Parathyroid adenoma (tissue), 2 donors: ENCODE results near the gene CFLAR.

Experiments
- H2AFZ ChIP-seq: fragments of 300-600 bp; sonication (generic); one replicate; pipeline ENCODE4 v1.7.0; 2017; ENCODE audit warnings: antibody characterized with exemption, mild to moderate bottlenecking
- H3K27ac ChIP-seq: fragments of 300-600 bp; sonication (generic); one replicate; pipeline ENCODE4 v1.7.0; 2017
- H3K27me3 ChIP-seq: fragments of 300-600 bp; sonication (generic); one replicate; pipeline ENCODE4 v1.7.0; 2017; ENCODE audit warnings: low read length; ENCODE audit not compliant: control insufficient read depth, insufficient read depth
- H3K36me3 ChIP-seq: fragments of 300-600 bp; sonication (generic); one replicate; pipeline ENCODE4 v1.7.0; 2017; ENCODE audit warnings: low read length; ENCODE audit not compliant: control insufficient read depth, insufficient read depth
- H3K4me1 ChIP-seq: fragments of 300-600 bp; sonication (generic); one replicate; pipeline ENCODE4 v1.7.0; 2017; ENCODE audit warnings: control low read depth
- H3K4me2 ChIP-seq: fragments of 300-600 bp; sonication (generic); one replicate; pipeline ENCODE4 v1.7.0; 2017; ENCODE audit warnings: low read length
- H3K4me3 ChIP-seq: fragments of 300-600 bp; sonication (generic); one replicate; pipeline ENCODE4 v1.7.0; 2017; ENCODE audit warnings: low read depth, low read length
- H3K79me2 ChIP-seq: fragments of 300-600 bp; sonication (generic); one replicate; pipeline ENCODE4 v1.7.0; 2017; ENCODE audit warnings: control low read depth
- H3K9ac ChIP-seq: fragments of 300-600 bp; sonication (generic); one replicate; pipeline ENCODE4 v1.7.0; 2017; ENCODE audit warnings: mild to moderate bottlenecking
- H3K9me3 ChIP-seq: fragments of 300-600 bp; sonication (generic); one replicate; pipeline ENCODE4 v1.7.0; 2017; ENCODE audit warnings: low read length; ENCODE audit not compliant: control insufficient read depth
- TF ChIP-seq, protein P1 (sequence below): fragments of 300-600 bp; sonication (generic); IDR thresholded peaks from one replicate; pipeline ENCODE4 v1.7.0; 2017; ENCODE audit warnings: antibody characterized with exemption, mild to moderate bottlenecking
- donor health status: primary hyperparathyroidism.

Gene CFLAR

DNA sequence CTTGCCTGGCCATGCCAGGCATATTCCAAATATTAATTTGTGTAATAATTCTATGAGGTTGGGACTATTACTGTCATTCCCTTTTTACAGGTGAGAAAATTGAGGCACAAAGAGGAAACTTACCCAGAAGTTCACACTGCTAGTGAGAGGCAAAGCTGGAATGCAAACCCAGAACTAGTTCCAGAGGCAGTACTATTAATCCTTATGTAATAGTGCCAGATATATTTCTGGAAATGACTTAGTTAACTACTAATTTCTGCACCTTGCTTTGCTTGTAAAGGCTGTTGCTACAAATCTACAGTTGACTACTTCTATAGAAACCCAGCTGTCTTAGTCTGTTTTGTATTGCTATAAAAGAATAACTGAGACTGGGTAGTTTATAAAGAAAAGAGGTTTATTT lies 5.3 kb upstream of the CFLAR start:
- Histone ChIP-seq H3K9me3 (no peaks in the 10 kb centered on the region), H3K4me1 (no peaks in the 10 kb centered on the region), H3K27ac (no peak overlapping the region), H3K36me3 (no peaks in the 10 kb centered on the region), H3K27me3 (no peaks in the 10 kb centered on the region), H3K4me3 (no peak overlapping the region), H2AFZ (no peak overlapping the region), H3K4me2 (no peak overlapping the region), H3K9ac (no peak overlapping the region), H3K79me2 (no peaks in the 10 kb centered on the region)
- TF ChIP-seq, protein P1, sequence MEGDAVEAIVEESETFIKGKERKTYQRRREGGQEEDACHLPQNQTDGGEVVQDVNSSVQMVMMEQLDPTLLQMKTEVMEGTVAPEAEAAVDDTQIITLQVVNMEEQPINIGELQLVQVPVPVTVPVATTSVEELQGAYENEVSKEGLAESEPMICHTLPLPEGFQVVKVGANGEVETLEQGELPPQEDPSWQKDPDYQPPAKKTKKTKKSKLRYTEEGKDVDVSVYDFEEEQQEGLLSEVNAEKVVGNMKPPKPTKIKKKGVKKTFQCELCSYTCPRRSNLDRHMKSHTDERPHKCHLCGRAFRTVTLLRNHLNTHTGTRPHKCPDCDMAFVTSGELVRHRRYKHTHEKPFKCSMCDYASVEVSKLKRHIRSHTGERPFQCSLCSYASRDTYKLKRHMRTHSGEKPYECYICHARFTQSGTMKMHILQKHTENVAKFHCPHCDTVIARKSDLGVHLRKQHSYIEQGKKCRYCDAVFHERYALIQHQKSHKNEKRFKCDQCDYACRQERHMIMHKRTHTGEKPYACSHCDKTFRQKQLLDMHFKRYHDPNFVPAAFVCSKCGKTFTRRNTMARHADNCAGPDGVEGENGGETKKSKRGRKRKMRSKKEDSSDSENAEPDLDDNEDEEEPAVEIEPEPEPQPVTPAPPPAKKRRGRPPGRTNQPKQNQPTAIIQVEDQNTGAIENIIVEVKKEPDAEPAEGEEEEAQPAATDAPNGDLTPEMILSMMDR, result no peak

DNA sequence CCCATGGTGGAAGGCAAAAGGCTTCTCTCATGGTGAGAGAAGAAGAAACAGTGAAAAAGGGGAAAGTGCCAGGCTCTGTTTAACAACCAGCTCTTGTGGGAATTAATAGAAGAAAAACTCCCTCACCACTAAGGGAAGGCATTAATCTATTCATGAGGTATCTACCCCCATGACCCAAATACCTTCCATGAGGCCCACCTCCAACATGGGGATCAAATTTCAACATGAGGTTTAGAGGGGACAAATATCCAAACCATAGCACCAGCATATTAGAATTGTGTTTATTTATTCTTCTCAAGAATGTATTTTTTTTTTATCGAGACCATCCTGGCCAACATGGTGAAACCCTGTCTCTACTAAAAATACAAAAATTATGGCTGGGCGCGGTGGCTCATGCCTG lies 4.9 kb upstream of the CFLAR start:
- Histone ChIP-seq H3K9me3 (no peaks in the 10 kb centered on the region), H3K4me1 (no peaks in the 10 kb centered on the region), H3K4me3 (no peak overlapping the region), H3K79me2 (no peaks in the 10 kb centered on the region), H2AFZ (no peak overlapping the region), H3K9ac (no peak overlapping the region), H3K27me3 (no peaks in the 10 kb centered on the region), H3K36me3 (no peaks in the 10 kb centered on the region), H3K27ac (no peak overlapping the region), H3K4me2 (no peak overlapping the region)
- TF ChIP-seq, protein P1, result no peak

DNA sequence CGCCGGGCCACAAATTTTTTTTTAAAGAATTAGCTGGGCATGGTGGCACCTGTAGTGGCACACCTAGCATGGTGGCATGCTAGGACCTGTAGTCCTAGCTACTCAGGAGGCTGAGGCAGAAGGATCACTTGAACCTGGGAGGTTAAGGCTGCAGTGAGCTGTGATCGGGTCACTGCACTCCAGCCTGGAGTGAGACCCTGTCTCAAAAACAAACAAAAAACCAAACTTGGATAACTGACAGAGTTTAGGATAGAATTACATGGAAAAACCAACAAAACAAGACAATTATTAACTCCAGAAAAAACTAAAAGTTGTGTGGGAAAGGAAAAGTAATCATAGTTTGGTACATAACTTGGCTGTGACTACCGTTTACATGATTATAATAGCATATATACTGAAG lies 1.6 kb upstream of the CFLAR start:
- TF ChIP-seq, protein P1, result no peak
- Histone ChIP-seq H3K27me3 (no peaks in the 10 kb centered on the region), H3K9me3 (no peaks in the 10 kb centered on the region), H3K9ac (no peak overlapping the region), H3K27ac (no peak overlapping the region), H2AFZ (no peak overlapping the region), H3K4me2 (no peak overlapping the region), H3K4me3 (no peak overlapping the region), H3K79me2 (peaks cover 3% of the 10 kb centered on the region), H3K4me1 (no peaks in the 10 kb centered on the region), H3K36me3 (no peaks in the 10 kb centered on the region)

DNA sequence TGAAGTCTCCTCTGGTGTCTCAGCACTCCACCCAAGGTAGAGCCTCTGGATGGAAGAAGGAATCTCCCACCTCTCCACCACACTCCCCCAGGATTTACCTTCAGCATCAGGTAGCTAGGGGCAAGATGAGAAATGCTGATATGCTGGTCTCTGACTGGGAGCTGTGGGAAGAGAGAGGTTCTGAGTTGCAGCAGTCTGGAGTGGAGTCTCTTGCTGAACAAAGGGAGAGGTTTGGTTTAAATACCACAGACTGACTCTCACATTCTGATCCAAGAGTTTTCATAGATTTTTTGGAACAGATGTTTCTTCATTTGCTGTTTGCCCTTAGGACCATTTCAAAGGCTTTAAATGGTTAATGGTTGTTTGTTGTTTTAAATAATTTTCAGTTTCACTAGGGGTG lies 1.1 kb upstream of the CFLAR start:
- Histone ChIP-seq H2AFZ (no peak overlapping the region), H3K9me3 (no peaks in the 10 kb centered on the region), H3K36me3 (no peaks in the 10 kb centered on the region), H3K27me3 (no peaks in the 10 kb centered on the region), H3K4me2 (no peak overlapping the region), H3K9ac (no peak overlapping the region), H3K79me2 (peaks cover 3% of the 10 kb centered on the region), H3K27ac (no peak overlapping the region), H3K4me3 (no peak overlapping the region), H3K4me1 (no peaks in the 10 kb centered on the region)
- TF ChIP-seq, protein P1, result no peak

DNA sequence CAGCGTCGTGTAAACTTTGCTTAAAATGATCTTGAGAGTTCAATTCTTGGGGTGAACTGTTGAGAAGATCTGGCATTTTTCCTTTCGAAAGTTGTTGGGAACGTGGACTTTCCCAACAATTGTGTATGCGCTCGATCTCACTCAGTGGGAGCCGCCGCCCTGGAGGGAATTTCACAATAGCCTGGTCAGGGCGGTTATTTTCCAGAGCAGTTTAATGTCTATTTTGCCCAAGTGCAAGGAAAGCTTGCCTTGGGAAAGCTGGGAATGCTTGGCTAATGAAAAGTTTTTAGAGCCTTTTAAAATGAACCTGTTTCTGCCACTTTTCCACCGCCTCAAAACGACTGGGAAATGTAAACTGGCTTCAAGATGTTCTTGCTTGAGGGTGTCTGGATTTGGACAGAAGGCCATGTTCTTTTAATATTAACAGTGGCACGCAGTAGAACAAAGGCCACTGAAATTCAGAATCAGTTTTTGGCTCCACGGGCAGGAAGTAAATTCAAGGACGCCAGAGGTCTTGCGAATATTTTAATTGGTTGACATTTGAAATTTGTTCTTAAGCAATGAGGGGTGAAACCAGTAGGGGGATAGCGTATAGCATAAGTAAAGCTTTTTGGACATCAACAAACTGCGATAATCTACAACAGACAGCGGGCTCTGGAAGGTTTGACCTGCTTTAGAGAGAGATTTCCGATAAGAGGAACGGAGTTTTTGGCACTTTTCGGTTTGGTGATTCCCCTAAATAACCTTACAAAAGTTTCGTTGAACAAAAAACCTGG lies 1.2 kb downstream of the CFLAR start:
- Histone ChIP-seq H3K4me3 (peak overlapping the region; percentile 60), H3K27ac (peak overlapping the region; percentile 88), H3K9me3 (no peaks in the 10 kb centered on the region), H2AFZ (peak overlapping the region; percentile 94), H3K79me2 (peaks cover 3% of the 10 kb centered on the region), H3K4me1 (no peaks in the 10 kb centered on the region), H3K27me3 (no peaks in the 10 kb centered on the region), H3K9ac (peak overlapping the region; percentile 41), H3K4me2 (peak overlapping the region; percentile 73), H3K36me3 (no peaks in the 10 kb centered on the region)
- TF ChIP-seq, protein P1, result no peak
